Fibroblast of the aortic adventitia (primary cell): ENCODE results near the gene HAND2. TPM values are rescaled to one million over a fixed set of nuclear protein-coding genes. Genes with fewer than 3 reads are reported as not detected.
A peak's percentile ranks its signal among the peaks of the same experiment; 100 is the strongest.

Source experiments
- DNase-seq: peaks from one replicate; pipeline ENCODE4 v3.0.0-alpha.2; 2010; ENCODE audit warnings: low read depth
- H3K4me3 ChIP-seq: 2 replicates; pipeline ENCODE4 v1.5.1; 2011; ENCODE audit warnings: low read depth, mild to moderate bottlenecking, control low read depth, low read length, moderate library complexity
- total RNA-seq: library from RNA; depleted of rRNA; stranded (reverse); fragments of >200 nt; gene quantifications from 2 replicates; pipeline ENCODE4 v1.2.3, GENCODE V29; 2012; ENCODE audit warnings: low replicate concordance
- TF ChIP-seq, protein P1 (sequence below): IDR thresholded peaks from 2 replicates; pipeline ENCODE4 v1.5.1; 2011; ENCODE audit warnings: mild to moderate bottlenecking, low read length, control low read depth, inconsistent platforms; ENCODE audit not compliant: insufficient read depth

The HAND2 gene
- total RNA-seq, 1 donor = 31.3 TPM

DNA sequence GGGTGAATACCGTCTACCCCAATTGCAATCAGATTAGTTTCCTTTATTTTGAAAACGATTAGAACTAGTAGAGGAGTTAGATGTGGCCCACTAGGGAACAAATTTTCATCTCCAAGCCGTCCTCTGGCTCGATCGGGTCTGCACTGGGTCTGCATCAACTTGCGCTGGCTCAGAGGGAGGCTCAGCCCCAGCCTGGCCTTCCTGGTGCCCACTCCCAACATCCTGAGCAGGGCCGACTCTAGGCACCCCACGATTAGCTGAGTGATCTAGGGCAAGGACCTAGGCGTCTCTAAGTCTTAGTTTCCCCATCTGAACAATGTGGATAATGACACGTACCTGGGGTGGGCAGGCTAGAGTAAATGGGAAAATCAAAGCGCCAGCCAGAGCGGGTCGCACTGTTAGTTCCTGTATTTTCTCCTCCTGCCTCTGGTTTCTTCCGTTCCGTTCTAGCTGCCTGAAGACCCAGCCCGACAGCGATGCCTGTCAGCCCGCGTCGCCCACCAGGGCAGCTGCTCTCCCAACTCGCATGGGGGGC is 7.7 kb upstream of the HAND2 start:
- peak; percentile 25 for DNase-seq
- TF ChIP-seq, protein P1, sequence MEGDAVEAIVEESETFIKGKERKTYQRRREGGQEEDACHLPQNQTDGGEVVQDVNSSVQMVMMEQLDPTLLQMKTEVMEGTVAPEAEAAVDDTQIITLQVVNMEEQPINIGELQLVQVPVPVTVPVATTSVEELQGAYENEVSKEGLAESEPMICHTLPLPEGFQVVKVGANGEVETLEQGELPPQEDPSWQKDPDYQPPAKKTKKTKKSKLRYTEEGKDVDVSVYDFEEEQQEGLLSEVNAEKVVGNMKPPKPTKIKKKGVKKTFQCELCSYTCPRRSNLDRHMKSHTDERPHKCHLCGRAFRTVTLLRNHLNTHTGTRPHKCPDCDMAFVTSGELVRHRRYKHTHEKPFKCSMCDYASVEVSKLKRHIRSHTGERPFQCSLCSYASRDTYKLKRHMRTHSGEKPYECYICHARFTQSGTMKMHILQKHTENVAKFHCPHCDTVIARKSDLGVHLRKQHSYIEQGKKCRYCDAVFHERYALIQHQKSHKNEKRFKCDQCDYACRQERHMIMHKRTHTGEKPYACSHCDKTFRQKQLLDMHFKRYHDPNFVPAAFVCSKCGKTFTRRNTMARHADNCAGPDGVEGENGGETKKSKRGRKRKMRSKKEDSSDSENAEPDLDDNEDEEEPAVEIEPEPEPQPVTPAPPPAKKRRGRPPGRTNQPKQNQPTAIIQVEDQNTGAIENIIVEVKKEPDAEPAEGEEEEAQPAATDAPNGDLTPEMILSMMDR = no peak
- H3K4me3 ChIP-seq = peak overlapping the region; percentile 68

DNA sequence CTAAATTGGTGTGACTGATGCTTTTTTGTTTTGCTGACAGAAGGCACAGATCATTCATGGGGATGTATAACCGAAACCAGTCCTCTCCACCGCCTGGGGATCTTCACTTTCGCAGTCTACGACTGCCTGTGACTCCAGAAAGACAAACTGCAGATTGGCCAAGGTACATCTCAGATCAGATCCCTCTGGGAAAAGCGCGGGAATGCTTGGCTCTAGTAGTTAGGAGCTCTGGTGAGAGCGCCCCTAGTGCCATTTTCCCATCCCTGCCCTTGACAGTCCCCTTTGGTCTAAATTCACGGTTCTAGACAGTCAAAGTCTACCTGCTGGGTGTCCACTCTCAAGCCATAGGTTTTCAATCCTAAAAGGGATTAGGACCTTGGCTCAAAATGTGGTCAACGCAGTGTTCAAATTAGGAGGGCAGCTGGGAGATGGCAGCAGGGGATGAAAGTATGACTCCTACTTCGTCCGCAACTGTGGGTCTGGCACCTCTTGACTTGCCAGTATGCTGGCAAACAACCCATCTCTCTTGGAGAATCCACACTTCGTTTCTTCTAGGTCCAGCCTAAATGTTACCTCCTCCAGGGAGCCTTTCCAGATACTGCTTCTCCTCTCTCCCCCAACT is 6.9 kb upstream of the HAND2 start:
- H3K4me3 ChIP-seq = no peak overlapping the region
- DNase-seq = peak; percentile 44
- TF ChIP-seq, protein P1 = peak; percentile 29

DNA sequence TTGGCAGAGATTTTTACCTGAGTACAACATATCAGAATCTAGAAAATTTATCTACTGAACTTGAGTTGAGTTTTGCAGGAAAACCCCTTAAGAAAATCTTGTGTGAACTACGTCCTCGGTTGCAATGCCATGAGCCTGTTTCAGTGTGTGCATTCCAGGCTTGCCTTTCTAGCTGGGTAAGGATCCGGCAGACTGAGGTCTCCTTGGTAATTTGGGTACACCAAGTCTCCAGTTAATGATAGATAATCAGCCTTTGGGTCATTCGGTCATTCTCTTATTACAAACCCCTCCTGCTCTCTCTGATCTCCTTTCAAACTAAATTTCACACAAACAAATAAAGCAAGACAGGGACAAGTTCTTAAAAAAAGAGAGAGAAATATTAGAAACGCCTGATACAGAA is 5.9 kb upstream of the HAND2 start:
- H3K4me3 ChIP-seq = no peak overlapping the region
- peak; percentile 32 for DNase-seq

DNA sequence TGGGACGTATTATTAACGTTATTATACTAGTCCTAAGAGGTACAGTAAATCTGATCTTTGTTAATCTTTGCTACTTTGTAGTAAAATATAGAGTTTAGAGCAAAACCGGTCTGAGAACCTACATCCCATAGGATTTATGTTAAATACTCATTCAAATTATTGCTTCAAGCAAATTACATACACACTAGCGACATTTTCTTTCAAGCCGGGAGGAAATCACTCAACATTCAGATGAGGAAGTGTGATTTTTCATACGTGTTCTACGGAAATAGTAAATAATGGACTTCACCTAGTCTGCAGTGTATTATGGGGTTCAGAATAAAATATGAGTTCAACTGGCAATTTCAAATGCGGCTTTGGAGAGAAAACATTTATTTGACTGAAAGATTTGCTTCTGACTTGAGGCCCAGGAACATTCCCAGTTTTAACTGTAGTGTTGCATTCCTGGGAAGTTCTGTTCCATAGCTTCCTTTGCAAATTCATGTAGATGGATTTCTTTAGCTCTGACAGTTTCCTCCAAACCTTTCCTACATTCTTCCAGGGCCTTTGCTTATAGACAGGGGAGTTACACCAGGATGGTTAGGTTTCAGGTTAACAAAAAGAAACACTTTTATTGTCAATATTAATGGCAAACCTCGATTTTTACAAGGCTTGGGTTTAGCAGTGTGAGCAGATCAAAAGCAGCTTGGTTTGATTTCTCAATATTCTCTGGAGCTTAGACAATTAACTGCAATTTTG is 5.3 kb upstream of the HAND2 start:
- H3K4me3 ChIP-seq = no peak overlapping the region
- TF ChIP-seq, protein P1 = no peak
- no peak for DNase-seq

More for the DNA sequence above, 5.9 kb upstream of the HAND2 start:
- TF ChIP-seq, protein P1 = no peak

DNA sequence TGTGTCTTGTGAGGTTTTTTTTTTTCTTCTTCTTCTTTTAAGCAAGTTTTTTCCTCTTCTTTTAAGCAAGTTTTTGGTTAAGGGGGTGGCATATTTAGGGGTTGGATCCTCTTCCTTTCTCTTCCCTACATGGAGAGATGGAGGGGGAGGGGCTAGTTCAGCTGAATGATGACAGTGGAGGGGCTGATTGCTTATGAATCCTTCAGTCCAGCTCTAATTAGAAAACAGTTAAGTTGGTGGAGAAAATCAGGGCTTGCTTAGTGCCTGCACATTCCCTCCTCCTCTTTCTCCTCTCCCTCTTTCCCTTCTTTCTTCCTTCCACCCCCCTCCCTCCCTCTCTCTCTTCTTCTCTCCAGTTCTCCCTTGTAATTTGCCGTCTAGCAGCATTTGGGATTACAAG is 4.4 kb upstream of the HAND2 start:
- TF ChIP-seq, protein P1 = no peak
- peak overlapping the region; percentile 14 for H3K4me3 ChIP-seq
- DNase-seq = no peak

DNA sequence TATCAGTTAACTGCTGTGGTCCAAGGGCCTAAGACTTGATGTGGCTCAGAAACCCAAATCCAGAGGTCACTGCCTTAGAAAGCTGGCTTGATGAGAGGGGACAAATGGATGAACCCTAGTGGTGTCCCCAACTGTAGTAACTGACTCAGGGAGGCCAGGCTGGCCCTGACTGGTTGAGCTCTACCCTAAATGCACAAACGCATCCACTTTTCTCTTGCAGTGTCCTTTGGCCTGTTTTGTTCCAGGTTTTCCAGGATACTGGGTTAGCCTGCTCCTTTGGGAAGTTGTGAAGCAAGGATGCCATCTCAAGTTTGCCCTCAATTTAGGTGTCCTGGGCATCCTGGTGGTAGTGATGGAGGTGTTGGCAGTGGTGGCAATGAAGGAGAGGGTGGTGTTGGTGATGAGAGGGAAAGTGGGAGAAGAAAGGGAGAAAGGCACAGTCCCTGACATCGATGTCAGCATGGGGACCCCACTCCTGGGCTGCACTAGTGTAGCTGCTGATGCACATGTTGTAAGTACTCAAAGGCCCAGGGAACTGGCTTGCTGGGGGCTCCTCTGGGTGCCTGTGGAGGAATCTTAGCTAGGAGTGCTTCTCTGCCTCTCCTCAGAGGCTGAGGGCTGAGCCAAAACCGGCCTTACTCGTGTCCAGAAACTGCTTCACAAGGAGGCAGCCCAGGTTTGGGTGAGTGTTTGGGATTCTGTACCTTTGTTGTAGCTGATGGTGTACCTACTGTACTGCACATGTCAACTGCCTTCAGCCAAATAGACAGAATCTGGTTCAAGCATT is 2.9 kb upstream of the HAND2 start:
- H3K4me3 ChIP-seq = peak overlapping the region; percentile 40
- TF ChIP-seq, protein P1 = no peak
- DNase-seq = no peak
